ENCODE results near the gene DLEU7.

The DLEU7 gene

GRCh38 chr13:50796463-50796862, 47.0 kb downstream of the DLEU7 start:
- Histone ChIP-seq H3K27me3 (ENCODE audit: control insufficient read depth in 1 of 2, insufficient read depth in 2 of 2, low read length in 2 of 2) (no peaks in the 10 kb centered on the region), H3K27ac (ENCODE audit: low read length) (no peak overlapping the region), H3K36me3 (ENCODE audit: control insufficient read depth in 2 of 2, insufficient read depth in 2 of 2, low read length in 2 of 2) (no peaks in the 10 kb centered on the region), H3K4me1 (ENCODE audit: control insufficient read depth, insufficient read depth, low read length) (no peaks in the 10 kb centered on the region), H3K9me3 (ENCODE audit: control insufficient read depth in 2 of 2, low read length in 2 of 2) (no peaks in the 10 kb centered on the region), H3K4me3 (ENCODE audit: low read length in 2 of 2) (no peak overlapping the region), H3K9ac (ENCODE audit: low read length in 2 of 2) (no peak overlapping the region)

- Histone ChIP-seq H3K27ac (ENCODE audit: low read length) (no peak overlapping the region), H3K9me3 (ENCODE audit: control insufficient read depth in 2 of 2, low read length in 2 of 2) (no peaks in the 10 kb centered on the region), H3K4me1 (ENCODE audit: control insufficient read depth, insufficient read depth, low read length) (no peaks in the 10 kb centered on the region), H3K9ac (ENCODE audit: low read length in 2 of 2) (no peak overlapping the region), H3K4me3 (ENCODE audit: low read length in 2 of 2) (no peak overlapping the region), H3K27me3 (ENCODE audit: control insufficient read depth in 1 of 2, insufficient read depth in 2 of 2, low read length in 2 of 2) (no peaks in the 10 kb centered on the region), H3K36me3 (ENCODE audit: control insufficient read depth in 2 of 2, insufficient read depth in 2 of 2, low read length in 2 of 2) (no peaks in the 10 kb centered on the region)
Measured at GRCh38 chr13:50794226-50794625, 49.3 kb downstream of the DLEU7 start.

- Histone ChIP-seq H3K27me3 (ENCODE audit: control insufficient read depth in 1 of 2, insufficient read depth in 2 of 2, low read length in 2 of 2) (peaks cover 0 to 2% of the 10 kb centered on the region in 2 donors), H3K9me3 (ENCODE audit: control insufficient read depth in 2 of 2, low read length in 2 of 2) (no peaks in the 10 kb centered on the region), H3K27ac (ENCODE audit: low read length) (no peak overlapping the region), H3K36me3 (ENCODE audit: control insufficient read depth in 2 of 2, insufficient read depth in 2 of 2, low read length in 2 of 2) (no peaks in the 10 kb centered on the region), H3K4me1 (ENCODE audit: control insufficient read depth, insufficient read depth, low read length) (no peaks in the 10 kb centered on the region), H3K4me3 (ENCODE audit: low read length in 2 of 2) (no peak overlapping the region), H3K9ac (ENCODE audit: low read length in 2 of 2) (no peak overlapping the region)
Measured at GRCh38 chr13:50793026-50793425, 50.5 kb downstream of the DLEU7 start.

- H3K4me1 ChIP-seq (ENCODE audit: control insufficient read depth, insufficient read depth, low read length), result no peaks in the 10 kb centered on the region
- H3K9me3 ChIP-seq (ENCODE audit: control insufficient read depth in 2 of 2, low read length in 2 of 2), result no peaks in the 10 kb centered on the region
- no peak overlapping the region for H3K9ac ChIP-seq (ENCODE audit: low read length in 2 of 2)
- H3K36me3 ChIP-seq (ENCODE audit: control insufficient read depth in 2 of 2, insufficient read depth in 2 of 2, low read length in 2 of 2), result no peaks in the 10 kb centered on the region
- H3K27ac ChIP-seq (ENCODE audit: low read length), result no peak overlapping the region
- H3K27me3 ChIP-seq (ENCODE audit: control insufficient read depth in 1 of 2, insufficient read depth in 2 of 2, low read length in 2 of 2), result peaks cover 0 to 4% of the 10 kb centered on the region in 2 donors
- peak overlapping the region in 1 of 2 donors; percentile 8 for H3K4me3 ChIP-seq (ENCODE audit: low read length in 2 of 2)
Measured at GRCh38 chr13:50788551-50789210, 54.8 kb downstream of the DLEU7 start.

- peaks cover 0 to 4% of the 10 kb centered on the region in 2 donors for H3K27me3 ChIP-seq (ENCODE audit: control insufficient read depth in 1 of 2, insufficient read depth in 2 of 2, low read length in 2 of 2)
- no peaks in the 10 kb centered on the region for H3K36me3 ChIP-seq (ENCODE audit: control insufficient read depth in 2 of 2, insufficient read depth in 2 of 2, low read length in 2 of 2)
- H3K9me3 ChIP-seq (ENCODE audit: control insufficient read depth in 2 of 2, low read length in 2 of 2), result no peaks in the 10 kb centered on the region
- H3K27ac ChIP-seq (ENCODE audit: low read length), result no peak overlapping the region
- H3K4me1 ChIP-seq (ENCODE audit: control insufficient read depth, insufficient read depth, low read length), result no peaks in the 10 kb centered on the region
- no peak overlapping the region for H3K9ac ChIP-seq (ENCODE audit: low read length in 2 of 2)
- H3K4me3 ChIP-seq (ENCODE audit: low read length in 2 of 2), result no peak overlapping the region
Measured at GRCh38 chr13:50787316-50788195, 55.9 kb downstream of the DLEU7 start.

DNA sequence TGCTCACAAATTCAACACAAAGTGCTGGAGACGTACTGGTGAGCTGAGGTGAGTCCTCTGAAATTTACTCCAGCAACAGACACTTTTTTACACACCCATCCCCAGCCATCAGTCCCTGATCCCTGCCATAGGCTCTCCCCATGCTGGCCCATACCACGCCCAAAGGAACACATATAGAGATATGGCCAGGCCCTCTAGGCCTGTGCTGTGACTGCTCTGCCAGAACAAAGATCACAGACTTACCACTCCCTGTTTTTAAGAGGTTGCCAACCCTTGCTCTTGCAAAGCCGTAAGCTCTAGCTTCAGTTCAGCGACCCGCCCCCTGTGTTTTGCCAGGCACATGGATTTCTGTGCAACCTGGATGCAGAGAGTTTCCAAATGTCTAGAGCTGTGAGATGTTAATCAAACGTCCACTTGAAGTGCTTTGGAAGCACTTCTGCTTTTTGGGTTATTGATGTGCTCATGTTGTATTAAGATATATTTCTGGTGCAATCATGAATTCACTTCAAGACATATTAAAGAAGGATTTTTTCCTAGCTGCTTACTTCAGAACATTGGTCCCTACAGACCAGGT, 59.7 kb downstream of the DLEU7 start:
- Histone ChIP-seq H3K4me1 (ENCODE audit: control insufficient read depth, insufficient read depth, low read length) (no peaks in the 10 kb centered on the region), H3K9me3 (ENCODE audit: control insufficient read depth in 2 of 2, low read length in 2 of 2) (no peaks in the 10 kb centered on the region), H3K4me3 (ENCODE audit: low read length in 2 of 2) (no peak overlapping the region), H3K27me3 (ENCODE audit: control insufficient read depth in 1 of 2, insufficient read depth in 2 of 2, low read length in 2 of 2) (peaks cover 2 to 3% of the 10 kb centered on the region in 2 donors), H3K27ac (ENCODE audit: low read length) (no peak overlapping the region), H3K36me3 (ENCODE audit: control insufficient read depth in 2 of 2, insufficient read depth in 2 of 2, low read length in 2 of 2) (no peaks in the 10 kb centered on the region), H3K9ac (ENCODE audit: low read length in 2 of 2) (no peak overlapping the region)

DNA sequence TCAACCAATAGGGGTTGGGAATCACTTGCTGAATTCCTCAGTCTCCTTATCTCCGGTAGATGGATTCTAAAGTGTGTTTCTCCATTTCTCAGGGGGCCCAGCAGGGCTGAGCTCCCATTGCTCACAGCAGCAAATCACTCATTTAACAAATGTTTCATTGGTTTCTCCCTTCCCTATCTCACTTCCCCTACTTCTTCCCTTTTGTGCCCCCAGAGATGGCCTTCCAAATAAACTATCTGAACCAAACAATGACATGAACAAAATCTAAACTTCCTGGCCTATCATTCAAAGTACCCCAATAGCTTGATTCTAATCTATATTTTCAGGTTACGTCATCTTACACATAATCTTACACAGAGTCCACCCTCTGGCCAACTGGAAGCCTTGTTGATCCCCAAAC, 60.4 kb downstream of the DLEU7 start:
- Histone ChIP-seq H3K9ac (ENCODE audit: low read length in 2 of 2) (no peak overlapping the region), H3K4me1 (ENCODE audit: control insufficient read depth, insufficient read depth, low read length) (no peaks in the 10 kb centered on the region), H3K27me3 (ENCODE audit: control insufficient read depth in 1 of 2, insufficient read depth in 2 of 2, low read length in 2 of 2) (peaks cover 2 to 3% of the 10 kb centered on the region in 2 donors), H3K4me3 (ENCODE audit: low read length in 2 of 2) (no peak overlapping the region), H3K36me3 (ENCODE audit: control insufficient read depth in 2 of 2, insufficient read depth in 2 of 2, low read length in 2 of 2) (no peaks in the 10 kb centered on the region), H3K27ac (ENCODE audit: low read length) (no peak overlapping the region), H3K9me3 (ENCODE audit: control insufficient read depth in 2 of 2, low read length in 2 of 2) (no peaks in the 10 kb centered on the region)

DNA sequence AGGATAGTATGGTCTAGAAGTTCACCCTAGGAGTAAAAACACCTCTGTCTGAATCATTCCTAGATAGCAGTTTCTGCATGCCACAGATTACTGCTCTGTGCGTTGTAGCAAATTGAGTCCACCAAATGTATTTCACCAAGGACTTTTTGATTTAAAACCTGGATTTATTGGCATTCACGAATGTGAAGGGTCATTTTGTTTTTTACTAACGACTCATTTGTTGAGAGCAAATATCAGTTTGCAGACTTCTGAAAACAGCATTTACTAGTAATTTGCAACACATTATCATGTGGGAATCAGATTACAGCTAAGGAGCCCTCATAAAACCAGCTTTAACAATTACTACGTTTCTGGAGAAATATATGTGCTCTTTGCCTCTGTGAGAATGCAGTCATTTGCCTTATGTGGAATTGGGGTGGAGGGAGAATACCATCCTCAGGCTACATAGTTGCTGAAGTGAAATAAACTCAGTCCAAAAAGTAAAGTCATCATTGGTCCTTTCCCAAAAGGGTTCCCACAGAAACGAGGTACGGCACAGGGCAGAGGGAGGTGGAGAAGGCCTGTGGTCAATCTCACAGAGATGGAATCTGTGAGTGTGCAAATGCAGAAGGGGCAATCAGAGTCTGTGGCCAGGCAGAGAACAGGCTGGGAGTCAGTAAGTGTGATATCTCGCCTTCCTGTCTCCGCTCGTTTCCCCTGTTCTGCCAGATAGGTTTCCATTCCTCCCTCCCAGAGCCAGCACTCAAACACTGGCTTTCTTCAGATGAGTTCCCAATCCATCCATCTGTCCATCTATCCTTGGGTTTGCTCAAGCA, 63.1 kb downstream of the DLEU7 start:
- H3K36me3 ChIP-seq (ENCODE audit: control insufficient read depth in 2 of 2, insufficient read depth in 2 of 2, low read length in 2 of 2), result no peaks in the 10 kb centered on the region
- no peak overlapping the region for H3K27ac ChIP-seq (ENCODE audit: low read length)
- H3K9ac ChIP-seq (ENCODE audit: low read length in 2 of 2), result no peak overlapping the region

GRCh38 chr13:50779443-50780200, 63.9 kb downstream of the DLEU7 start:
- Histone ChIP-seq H3K9ac (ENCODE audit: low read length in 2 of 2) (no peak overlapping the region), H3K27me3 (ENCODE audit: control insufficient read depth in 1 of 2, insufficient read depth in 2 of 2, low read length in 2 of 2) (peaks cover 0 to 3% of the 10 kb centered on the region in 2 donors), H3K4me1 (ENCODE audit: control insufficient read depth, insufficient read depth, low read length) (no peaks in the 10 kb centered on the region), H3K9me3 (ENCODE audit: control insufficient read depth in 2 of 2, low read length in 2 of 2) (no peaks in the 10 kb centered on the region), H3K36me3 (ENCODE audit: control insufficient read depth in 2 of 2, insufficient read depth in 2 of 2, low read length in 2 of 2) (no peaks in the 10 kb centered on the region), H3K4me3 (ENCODE audit: low read length in 2 of 2) (no peak overlapping the region), H3K27ac (ENCODE audit: low read length) (no peak overlapping the region)

More for the DNA sequence above, 63.1 kb downstream of the DLEU7 start:
- Histone ChIP-seq H3K27me3 (ENCODE audit: control insufficient read depth in 1 of 2, insufficient read depth in 2 of 2, low read length in 2 of 2) (peaks cover 0 to 3% of the 10 kb centered on the region in 2 donors), H3K9me3 (ENCODE audit: control insufficient read depth in 2 of 2, low read length in 2 of 2) (no peaks in the 10 kb centered on the region), H3K4me3 (ENCODE audit: low read length in 2 of 2) (no peak overlapping the region), H3K4me1 (ENCODE audit: control insufficient read depth, insufficient read depth, low read length) (no peaks in the 10 kb centered on the region)
